DND-41 (cell line): Measurements from ENCODE around the gene PFAS.

ENCODE experiments used
- ATAC-seq: fragments of 200-7000 bp; cut with Tn5 transposase; 3 replicates; pipeline ENCODE4 v1.9.1; 2021; ENCODE audit warnings: low read depth; ENCODE audit not compliant: insufficient read depth
- DNase-seq: peaks from one replicate; pipeline ENCODE4 v3.0.0-alpha.2; 2020
- H2AFZ ChIP-seq: 2 replicates; pipeline ENCODE4 v1.6.0; 2012; ENCODE audit warnings: low read depth, low read length
- H3K27ac ChIP-seq: 2 replicates; pipeline ENCODE4 v1.5.1; 2012; ENCODE audit warnings: low read length, inconsistent platforms
- H3K27me3 ChIP-seq: fragments of 200-600 bp; sonication (generic); 2 replicates; pipeline ENCODE4 v1.6.0; 2012; ENCODE audit warnings: low read length, mild to moderate bottlenecking, inconsistent platforms; ENCODE audit not compliant: insufficient read depth, poor library complexity
- H3K36me3 ChIP-seq: 2 replicates; pipeline ENCODE4 v1.5.1; 2012; ENCODE audit warnings: low read length, inconsistent platforms; ENCODE audit not compliant: insufficient read depth
- H3K4me1 ChIP-seq: 2 replicates; pipeline ENCODE4 v1.5.1; 2012; ENCODE audit warnings: mild to moderate bottlenecking, low read length; ENCODE audit not compliant: insufficient read depth
- H3K4me2 ChIP-seq: 2 replicates; pipeline ENCODE4 v1.6.0; 2012; ENCODE audit warnings: mild to moderate bottlenecking, moderate library complexity, low read length, inconsistent platforms; ENCODE audit not compliant: insufficient read depth
- H3K4me3 ChIP-seq, 2 experiments: fragments of 200-600 bp in 1 of 2; shearing (Covaris generic) in 1 of 2; 2 replicates each; pipeline ENCODE4 v1.5.1; 2012 to 2016; ENCODE audit warnings: inconsistent platforms in 2 of 2, low read length in 2 of 2, mild to moderate bottlenecking in 2 of 2, low read depth in 1 of 2, moderate library complexity in 1 of 2
- H3K79me2 ChIP-seq: 2 replicates; pipeline ENCODE4 v1.6.0; 2012; ENCODE audit warnings: low read length, inconsistent platforms; ENCODE audit not compliant: insufficient read depth
- H3K9ac ChIP-seq: 2 replicates; pipeline ENCODE4 v1.6.0; 2012; ENCODE audit warnings: low read depth, mild to moderate bottlenecking, inconsistent platforms, low read length, moderate library complexity
- H3K9me3 ChIP-seq: 2 replicates; pipeline ENCODE4 v1.5.1; 2012; ENCODE audit warnings: low read length, moderate library complexity, mild to moderate bottlenecking, inconsistent platforms; ENCODE audit not compliant: insufficient read depth, severe bottlenecking
- H4K20me1 ChIP-seq: 2 replicates; pipeline ENCODE4 v1.6.0; 2012; ENCODE audit warnings: low read length; ENCODE audit not compliant: insufficient read depth
- CTCF ChIP-seq: IDR thresholded peaks from 2 replicates; pipeline ENCODE4 v1.5.1; 2012; ENCODE audit warnings: borderline replicate concordance, low read length, moderate library complexity, mild to moderate bottlenecking; ENCODE audit not compliant: poor library complexity, severe bottlenecking; ENCODE audit errors: extremely low read depth
- EZH2 ChIP-seq: IDR thresholded peaks from 3 replicates; pipeline ENCODE4 v1.6.1; 2012; ENCODE audit warnings: borderline replicate concordance, low read depth, mild to moderate bottlenecking, moderate library complexity, low read length, inconsistent platforms; ENCODE audit not compliant: severe bottlenecking

Gene PFAS

GRCh38 chr17:8318010-8318935 lies 69.2 kb downstream of the PFAS start:
- Histone ChIP-seq H3K4me1 (no peaks in the 10 kb centered on the region), H3K79me2 (no peaks in the 10 kb centered on the region), H3K27me3 (peaks cover 7% of the 10 kb centered on the region), H3K9me3 (no peaks in the 10 kb centered on the region), H4K20me1 (no peaks in the 10 kb centered on the region; the same call in 1 of the 2 replicates), H3K4me2 (no peak overlapping the region), H3K4me3 (no peak overlapping the region), H3K27ac (no peak overlapping the region), H3K36me3 (no peaks in the 10 kb centered on the region), H3K9ac (no peak overlapping the region), H2AFZ (no peak overlapping the region)
- ATAC-seq (no peak), DNase-seq (no peak)
- TF ChIP-seq EZH2 (no peak), CTCF (no peak)
